ENCODE data around the gene LTBR.

DNA sequence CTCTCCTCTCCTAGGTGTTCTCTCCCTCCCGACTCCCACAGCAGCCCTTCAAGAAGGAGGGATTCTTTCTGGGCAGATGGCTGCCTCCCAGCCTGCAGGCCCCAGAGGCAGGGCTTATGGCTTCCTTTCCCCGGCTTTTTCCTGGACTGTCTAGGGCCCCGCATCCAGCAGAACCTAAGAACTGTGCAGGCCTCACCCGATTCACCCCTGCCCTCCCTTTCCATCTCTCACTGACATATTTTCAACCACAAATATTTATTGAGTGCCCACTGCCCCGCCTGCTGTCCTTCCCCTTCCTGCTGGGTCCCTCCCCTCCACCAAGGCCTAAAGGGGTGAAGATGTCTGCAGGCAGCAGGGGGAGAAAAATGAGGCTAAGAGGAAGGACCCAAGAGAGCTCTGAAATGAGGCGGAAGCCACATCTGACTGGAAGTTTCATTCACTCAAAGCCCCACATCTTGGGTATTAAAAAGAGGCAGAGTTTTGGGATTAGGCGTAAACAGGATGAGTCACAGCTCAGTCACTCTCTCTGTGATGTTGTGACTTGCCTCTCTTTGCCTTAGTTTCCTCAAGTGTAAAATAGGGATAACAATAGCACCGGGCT, 11.5 kb upstream of the LTBR start:
- TF ChIP-seq FOXM1 (IDR thresholded peaks at IDR 0.05; ENCODE audit: low read depth, low read length): no peak
- TF ChIP-seq JUNB (IDR thresholded peaks at IDR 0.05): no peak
- no peak for TF ChIP-seq ZZZ3 (IDR thresholded peaks at IDR 0.05; ENCODE audit: control insufficient read depth, insufficient read length, low read depth)
- no peak for TF ChIP-seq POLR2A (IDR thresholded peaks at IDR 0.05; ENCODE audit: low read depth, low read length)
- no peak for TF ChIP-seq POLR2AphosphoS5 (IDR thresholded peaks at IDR 0.05; ENCODE audit: low read length)

All from GM12878 (cell line).